DOHH2 (cell line): ENCODE measurements around the gene IGF2BP1.

Experiments
- H3F3A ChIP-seq: fragments of 200-600 bp; sonication (generic), shearing (Covaris generic); 2 replicates; pipeline ENCODE4 v1.6.0; 2016; ENCODE audit warnings: antibody characterized with exemption, mild to moderate bottlenecking; ENCODE audit not compliant: control insufficient read depth, insufficient read depth
- H3K27ac ChIP-seq: fragments of 200-600 bp; sonication (generic); 2 replicates; pipeline ENCODE4 v1.5.1; 2014; ENCODE audit warnings: low read depth, mild to moderate bottlenecking, low read length, moderate library complexity
- H3K27me3 ChIP-seq: fragments of 200-600 bp; sonication (generic); 2 replicates; pipeline ENCODE4 v1.6.1; 2014; ENCODE audit warnings: mild to moderate bottlenecking, low read length, mixed read lengths; ENCODE audit not compliant: control insufficient read depth
- H3K36me3 ChIP-seq: fragments of 200-600 bp; sonication (generic); 2 replicates; pipeline ENCODE4 v1.6.1; 2014; ENCODE audit warnings: mild to moderate bottlenecking, low read length, moderate library complexity, mixed read lengths; ENCODE audit not compliant: control insufficient read depth
- H3K4me1 ChIP-seq: fragments of 200-600 bp; sonication (generic); 2 replicates; pipeline ENCODE4 v1.6.1; 2014; ENCODE audit warnings: mild to moderate bottlenecking, low read length, mixed read lengths; ENCODE audit not compliant: control insufficient read depth
- H3K4me2 ChIP-seq: fragments of 200-600 bp; sonication (generic); 2 replicates; pipeline ENCODE4 v1.6.0; 2014; ENCODE audit warnings: mild to moderate bottlenecking, low read length, moderate library complexity
- H3K4me3 ChIP-seq: fragments of 200-600 bp; sonication (generic); 2 replicates; pipeline ENCODE4 v1.5.1; 2014; ENCODE audit warnings: mild to moderate bottlenecking, low read length, mixed read lengths
- H3K79me2 ChIP-seq: fragments of 200-600 bp; sonication (generic); 2 replicates; pipeline ENCODE4 v1.6.1; 2014; ENCODE audit warnings: mild to moderate bottlenecking, low read length, mixed read lengths; ENCODE audit not compliant: control insufficient read depth
- H3K9me2 ChIP-seq: fragments of 200-600 bp; sonication (generic); replicated peaks from 2 replicates; pipeline ENCODE4 v1.6.1; 2014; ENCODE audit warnings: mild to moderate bottlenecking, low read length, mixed read lengths; ENCODE audit not compliant: control insufficient read depth
- H3K9me3 ChIP-seq: fragments of 200-600 bp; sonication (generic); 2 replicates; pipeline ENCODE4 v1.6.1; 2014; ENCODE audit warnings: antibody characterized with exemption, low read length, mixed read lengths; ENCODE audit not compliant: control insufficient read depth, insufficient read depth
- H4K20me1 ChIP-seq: fragments of 200-600 bp; sonication (generic); 2 replicates; pipeline ENCODE4 v1.6.0; 2014; ENCODE audit warnings: low read depth, mild to moderate bottlenecking, antibody characterized with exemption, low read length, moderate library complexity; ENCODE audit not compliant: control insufficient read depth, insufficient read depth
- CTCF ChIP-seq: fragments of 200-600 bp; sonication (generic); IDR thresholded peaks from one replicate; pipeline ENCODE4 v1.5.1; 2014; ENCODE audit warnings: antibody characterized with exemption, mild to moderate bottlenecking, low read depth, low read length; ENCODE audit not compliant: poor library complexity, severe bottlenecking
- EZH2phosphoT487 ChIP-seq: fragments of 200-600 bp; sonication (generic); IDR thresholded peaks from 2 replicates; pipeline ENCODE4 v1.6.1; 2017; ENCODE audit warnings: borderline replicate concordance, mild to moderate bottlenecking, antibody characterized with exemption, low read length, moderate library complexity, mixed read lengths

IGF2BP1 gene

DNA sequence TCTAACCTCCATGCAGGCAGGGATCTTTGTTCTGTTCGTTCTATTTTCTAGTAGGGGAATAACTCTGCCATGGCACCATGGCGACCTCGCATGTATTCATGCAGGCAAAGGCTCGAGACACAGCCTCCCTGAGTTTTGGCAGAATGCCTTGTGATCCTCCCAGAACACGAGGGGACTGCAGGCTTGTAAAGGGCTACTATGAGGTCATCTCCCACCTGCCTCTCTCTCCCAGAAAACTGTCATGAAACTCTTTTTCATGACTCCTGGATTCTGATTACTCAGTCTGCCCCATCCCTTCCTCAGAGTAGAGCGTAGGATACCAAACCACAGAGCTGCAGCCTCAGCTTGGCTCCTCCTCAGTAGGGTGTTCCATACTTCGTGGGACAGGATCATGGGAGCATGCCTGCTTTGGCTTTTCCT lies 64.3 kb downstream of the IGF2BP1 start:
- H3K9me2 ChIP-seq: no peaks in the 10 kb centered on the region
- no peak overlapping the region for H3K27ac ChIP-seq
- H4K20me1 ChIP-seq: no peaks in the 10 kb centered on the region
- no peaks in the 10 kb centered on the region for H3K4me1 ChIP-seq
- no peak overlapping the region for H3K4me2 ChIP-seq
- no peak overlapping the region for H3K4me3 ChIP-seq
- no peaks in the 10 kb centered on the region for H3K79me2 ChIP-seq
- no peaks in the 10 kb centered on the region for H3K36me3 ChIP-seq
- no peaks in the 10 kb centered on the region for H3F3A ChIP-seq
- H3K9me3 ChIP-seq: no peaks in the 10 kb centered on the region
- TF ChIP-seq CTCF (no peak), EZH2phosphoT487 (no peak)
- H3K27me3 ChIP-seq: no peaks in the 10 kb centered on the region

GRCh38 chr17:49063652-49064051 lies 66.5 kb downstream of the IGF2BP1 start:
- Histone ChIP-seq H4K20me1 (no peaks in the 10 kb centered on the region), H3K27ac (no peak overlapping the region), H3K9me3 (no peaks in the 10 kb centered on the region), H3K27me3 (no peaks in the 10 kb centered on the region), H3F3A (no peaks in the 10 kb centered on the region), H3K79me2 (no peaks in the 10 kb centered on the region), H3K4me1 (peaks cover 2% of the 10 kb centered on the region; the same call in 1 of the 2 replicates), H3K4me2 (no peak overlapping the region), H3K9me2 (no peaks in the 10 kb centered on the region), H3K4me3 (no peak overlapping the region), H3K36me3 (no peaks in the 10 kb centered on the region)
- no peak for TF ChIP-seq CTCF
- TF ChIP-seq EZH2phosphoT487: no peak

DNA sequence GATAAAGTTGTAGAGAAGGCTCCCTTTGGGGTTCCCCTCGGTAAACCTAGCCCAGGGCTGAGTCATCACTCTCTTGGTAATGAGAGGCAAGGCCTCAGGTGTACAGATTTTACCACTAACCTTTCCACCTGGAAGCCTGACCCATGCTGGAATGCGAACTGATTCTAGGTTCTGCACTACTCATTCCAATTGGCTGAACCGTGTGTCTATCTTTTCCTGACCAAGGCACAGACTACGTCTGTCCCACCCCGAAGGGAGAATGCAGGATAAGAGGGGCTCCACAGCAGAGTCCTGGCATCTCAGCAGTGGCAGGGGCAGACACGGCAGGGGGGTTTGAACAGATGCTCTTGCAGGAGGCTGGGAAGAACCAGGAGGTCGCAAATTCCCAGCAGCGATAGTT lies 70.0 kb downstream of the IGF2BP1 start:
- TF ChIP-seq CTCF (no peak), EZH2phosphoT487 (no peak)
- peaks cover 5% of the 10 kb centered on the region; the same call in 1 of the 2 replicates for H3K4me1 ChIP-seq

More for the DNA sequence above, 70.0 kb downstream of the IGF2BP1 start:
- H3K9me3 ChIP-seq: no peaks in the 10 kb centered on the region
- no peak overlapping the region for H3K4me3 ChIP-seq
- no peaks in the 10 kb centered on the region for H3K36me3 ChIP-seq
- no peak overlapping the region for H3K4me2 ChIP-seq
- H3K27me3 ChIP-seq: no peaks in the 10 kb centered on the region
- no peak overlapping the region for H3K27ac ChIP-seq
- H4K20me1 ChIP-seq: no peaks in the 10 kb centered on the region
- no peaks in the 10 kb centered on the region for H3K9me2 ChIP-seq
- H3K79me2 ChIP-seq: no peaks in the 10 kb centered on the region
- H3F3A ChIP-seq: no peaks in the 10 kb centered on the region
